Putamen (tissue), 1 donor: Measurements from ENCODE around the gene MTHFS.
"Not testable (repeated sequence)": the region's sequence is repeated elsewhere in the genome, so short reads cannot be mapped to it uniquely, and the experiment has no call there.

Experiments used
- DNase-seq: peaks from one replicate; pipeline ENCODE4 v3.0.0-alpha.2; 2016; ENCODE audit warnings: low spot score

Gene MTHFS

DNA sequence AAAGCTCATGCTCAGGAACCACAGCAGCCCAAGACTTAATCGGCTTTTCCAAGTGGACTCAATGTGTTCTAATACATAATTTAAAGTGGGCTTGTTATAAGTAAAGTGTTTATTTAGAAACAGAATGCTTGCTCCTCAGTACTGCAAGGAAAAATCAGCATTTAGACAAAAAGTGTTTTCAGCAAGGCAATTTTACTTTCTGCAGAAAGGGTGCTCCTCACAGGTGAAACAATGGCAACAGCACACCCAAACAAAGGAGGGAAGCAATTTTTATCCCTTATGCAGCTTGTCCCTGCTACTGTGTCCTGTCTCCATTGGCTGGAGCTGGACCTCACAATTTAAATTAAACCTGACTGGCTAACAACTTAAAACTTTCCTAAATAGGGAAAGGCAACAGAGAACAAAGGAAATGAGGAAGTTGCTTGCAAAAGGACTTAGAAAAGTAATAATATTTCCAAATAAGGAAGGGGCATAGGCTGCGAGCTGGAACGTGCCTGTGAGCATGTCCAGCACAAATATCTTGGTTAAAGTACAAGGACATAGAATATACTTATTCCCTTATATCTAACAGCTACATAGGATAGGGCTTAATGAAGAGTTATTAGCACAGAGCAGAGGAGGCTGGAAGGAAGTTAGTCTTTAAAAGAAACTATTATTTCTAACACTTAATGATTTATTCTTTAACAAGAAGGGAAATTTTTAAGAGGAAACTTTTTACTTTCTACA, 19.1 kb upstream of the MTHFS start:
- not testable (repeated sequence) for DNase-seq

DNA sequence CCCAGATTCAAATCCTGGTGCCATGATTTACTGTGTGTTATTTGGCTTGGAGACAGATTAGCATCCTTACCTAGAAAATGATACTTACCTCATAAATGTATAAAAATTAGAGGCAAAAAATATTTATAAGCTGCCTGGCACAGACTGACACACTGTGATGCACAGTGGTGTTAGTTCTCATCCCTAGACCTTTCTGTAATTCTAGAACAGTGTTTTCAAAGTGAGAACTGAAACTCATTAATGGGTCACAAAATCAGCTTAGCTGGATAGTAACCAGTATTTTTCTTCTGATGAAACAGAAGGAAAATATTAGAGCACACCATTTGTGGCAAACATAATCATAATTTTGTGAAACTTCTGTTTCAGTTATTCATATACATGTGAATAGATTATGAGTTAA, 17.9 kb upstream of the MTHFS start:
- no peak for DNase-seq

DNA sequence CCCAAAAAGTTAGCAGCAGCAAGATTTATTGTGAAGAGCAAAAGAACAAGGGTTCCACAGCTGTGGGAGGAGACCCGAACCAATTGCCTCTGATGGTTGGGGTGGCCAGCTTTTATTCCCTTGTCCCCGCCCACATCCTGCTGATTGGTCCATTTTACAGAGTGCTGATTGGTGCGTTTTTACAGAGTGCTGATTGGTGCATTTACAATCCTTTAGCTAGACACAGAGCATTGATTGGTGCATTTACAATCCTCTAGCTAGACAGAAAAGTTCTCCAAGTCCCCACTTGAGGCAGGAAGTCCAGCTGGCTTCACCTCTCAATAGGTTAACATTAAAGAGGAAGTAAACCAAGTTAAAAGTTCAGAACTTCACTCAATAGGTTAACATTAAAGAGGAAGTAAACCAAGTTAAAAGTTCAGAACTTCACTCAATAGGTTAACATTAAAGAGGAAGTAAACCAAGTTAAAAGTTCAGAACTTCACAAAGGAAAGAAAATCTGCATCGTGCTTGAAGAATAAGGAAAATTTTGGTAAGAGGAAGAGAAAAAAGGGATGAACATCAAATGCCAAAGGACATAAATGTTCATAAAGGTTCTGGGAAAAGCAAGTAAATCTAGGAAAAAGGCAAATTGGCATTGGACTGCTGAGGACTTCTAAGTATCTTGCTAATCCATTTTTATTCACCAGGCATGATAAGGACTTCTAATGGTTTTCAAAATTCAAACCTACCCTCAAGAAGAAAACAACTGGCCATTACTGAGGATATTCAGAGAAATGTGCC, 12.9 kb upstream of the MTHFS start:
- not testable (repeated sequence) for DNase-seq

DNA sequence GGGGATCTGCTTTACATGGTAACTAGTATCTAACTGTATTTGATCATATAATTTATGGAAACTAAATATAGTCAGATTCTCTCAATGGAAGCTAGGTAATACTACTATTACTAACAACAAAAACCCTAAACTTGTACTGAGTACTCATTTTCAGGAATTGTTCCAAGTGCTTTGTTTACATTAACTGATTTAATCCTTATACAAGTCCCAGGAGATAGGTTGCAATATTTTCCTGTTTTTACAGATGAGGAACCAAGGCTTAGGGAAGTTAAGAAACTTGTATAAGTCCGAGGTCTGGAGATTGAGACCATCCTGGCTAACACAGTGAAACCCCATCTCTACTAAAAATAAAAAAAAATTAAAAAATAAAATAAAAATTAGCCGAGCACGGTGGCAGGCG, 7.5 kb upstream of the MTHFS start:
- no peak for DNase-seq

DNA sequence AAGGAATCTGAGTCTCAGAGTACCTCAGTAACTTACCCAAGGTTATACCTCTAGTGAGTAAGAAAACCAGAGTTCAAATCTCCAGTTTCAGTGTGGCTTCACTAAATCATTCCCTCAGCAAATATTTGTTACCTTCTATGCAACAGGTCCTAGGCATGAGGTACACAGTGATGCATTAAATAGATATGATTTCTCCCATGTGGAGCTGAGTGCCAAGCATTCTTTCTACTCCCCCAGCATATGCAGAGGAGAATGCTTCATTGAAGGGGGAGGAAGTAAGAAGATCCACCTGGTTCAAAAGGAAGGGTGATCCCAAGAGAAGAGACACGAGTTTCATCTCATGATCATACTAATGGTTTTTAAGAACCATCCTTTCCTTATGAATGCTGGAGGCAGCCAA, 6.8 kb upstream of the MTHFS start:
- DNase-seq: no peak

DNA sequence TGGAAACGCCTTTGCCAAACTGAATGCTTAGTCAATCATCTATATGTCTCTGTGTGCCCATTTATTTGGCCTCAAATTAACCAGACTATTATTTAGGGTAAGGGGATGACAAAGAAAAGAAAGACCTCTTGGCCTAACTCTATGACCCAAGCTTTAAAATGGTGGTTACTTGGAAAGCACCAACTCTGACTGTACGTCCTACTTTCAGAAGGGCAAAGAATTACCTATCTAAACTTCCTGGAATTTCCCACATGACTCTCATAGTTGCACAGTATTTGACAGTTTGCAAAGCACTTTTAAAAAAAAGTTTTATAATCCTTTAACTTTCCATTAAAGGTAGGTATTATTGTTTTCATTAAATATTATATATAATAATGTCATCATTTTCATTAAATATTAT, 6.3 kb upstream of the MTHFS start:
- DNase-seq: no peak

DNA sequence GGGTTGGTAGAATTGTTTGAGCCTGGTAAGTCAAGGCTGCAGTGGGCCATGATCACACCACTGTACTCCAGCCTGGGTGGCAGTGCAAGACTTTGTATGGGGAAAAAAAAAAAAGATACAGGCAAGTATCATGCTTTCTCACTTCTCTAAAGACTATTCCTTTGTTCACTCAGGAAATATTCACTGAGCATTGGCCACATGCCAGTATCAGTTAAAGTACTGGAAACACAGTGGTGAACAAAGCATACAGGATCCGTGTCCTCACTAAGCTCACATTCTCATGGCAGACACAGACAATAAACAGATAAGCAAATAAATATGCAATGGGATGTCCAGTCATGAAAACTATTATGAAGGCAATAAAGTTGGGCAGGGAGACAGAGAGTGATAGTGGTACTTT, 5.1 kb upstream of the MTHFS start:
- no peak for DNase-seq

DNA sequence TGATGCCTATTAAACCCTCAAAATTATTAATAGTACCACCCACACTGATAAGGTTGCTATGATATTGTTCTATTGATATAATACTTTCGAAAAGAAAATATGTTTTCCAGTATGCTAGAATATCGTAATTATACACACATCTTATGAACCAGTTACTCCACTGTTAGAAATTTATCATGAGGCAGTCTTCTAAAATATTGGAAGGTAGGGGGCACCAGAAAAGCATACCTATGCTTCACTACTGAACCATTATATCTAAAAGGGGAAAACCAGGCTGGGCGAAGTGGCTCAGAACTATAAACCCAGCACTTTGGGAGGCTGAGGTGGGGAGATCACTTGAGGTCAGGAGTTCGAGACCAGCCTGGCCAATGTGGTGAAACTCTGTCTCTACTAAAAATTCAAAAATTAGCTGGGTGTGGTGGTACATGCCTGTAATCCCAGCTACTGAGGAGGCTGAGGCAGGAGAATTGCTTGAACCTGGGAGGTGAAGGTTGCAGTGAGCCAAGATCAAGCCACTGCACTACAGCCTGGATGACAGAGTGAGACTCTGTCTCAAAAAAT, 4.1 kb upstream of the MTHFS start:
- not testable (repeated sequence) for DNase-seq

DNA sequence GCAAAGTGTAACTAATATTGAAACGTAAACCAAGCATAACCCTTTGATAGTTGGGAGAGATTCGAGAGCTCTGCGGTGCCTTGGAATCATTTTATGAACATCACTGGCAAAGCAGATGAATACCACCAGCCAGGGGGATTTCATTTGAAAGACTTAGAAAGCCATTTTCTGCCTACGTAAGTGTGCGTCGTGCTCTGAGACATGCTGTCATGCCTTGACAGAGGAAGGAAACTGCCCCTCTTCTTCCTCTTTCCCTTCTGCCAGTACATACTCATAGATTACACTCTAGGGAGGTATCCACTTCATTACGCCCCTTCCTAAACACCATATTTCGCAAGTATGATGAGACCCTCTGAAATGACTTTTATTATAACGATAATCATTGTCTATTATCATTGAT, 3.3 kb upstream of the MTHFS start:
- no peak for DNase-seq

DNA sequence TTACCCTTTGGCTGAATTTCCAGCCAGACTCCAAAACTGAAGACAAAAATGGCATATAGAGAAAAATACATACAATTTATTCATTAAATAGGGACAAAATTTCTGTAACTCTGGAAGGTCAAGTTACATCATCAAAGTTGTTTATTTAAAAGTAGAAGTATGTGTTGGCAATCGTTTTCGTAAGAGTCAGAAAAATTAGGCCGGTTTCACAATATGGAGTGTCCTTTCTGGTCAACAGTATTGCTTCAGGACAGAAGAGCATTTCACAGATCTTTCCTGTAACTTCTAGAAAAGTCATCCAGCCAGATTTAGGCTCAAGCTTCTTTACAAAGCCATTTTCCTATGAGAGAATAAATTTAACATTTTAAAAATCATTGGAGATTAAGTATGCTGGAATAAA, 2.0 kb upstream of the MTHFS start:
- DNase-seq: not testable (repeated sequence)

DNA sequence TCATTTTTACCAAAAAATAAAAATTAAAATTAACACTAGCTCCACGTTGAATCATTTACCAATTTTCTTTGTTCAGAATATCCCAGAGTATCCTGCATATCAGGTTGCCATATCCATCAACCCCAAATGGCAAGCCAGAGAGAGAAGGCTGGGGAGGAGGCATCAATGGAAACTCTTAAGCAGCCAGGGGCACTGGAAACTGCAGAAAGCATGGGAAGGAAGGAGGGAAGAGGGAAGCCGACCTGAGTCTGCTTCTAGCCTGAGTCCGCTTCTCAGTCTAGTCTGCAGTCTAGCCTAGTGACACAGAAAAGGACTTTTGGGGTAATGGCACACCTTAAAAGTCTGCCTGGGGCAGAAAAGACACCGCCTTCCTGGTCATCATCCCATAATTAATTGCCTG, 1.6 kb upstream of the MTHFS start:
- DNase-seq: no peak

DNA sequence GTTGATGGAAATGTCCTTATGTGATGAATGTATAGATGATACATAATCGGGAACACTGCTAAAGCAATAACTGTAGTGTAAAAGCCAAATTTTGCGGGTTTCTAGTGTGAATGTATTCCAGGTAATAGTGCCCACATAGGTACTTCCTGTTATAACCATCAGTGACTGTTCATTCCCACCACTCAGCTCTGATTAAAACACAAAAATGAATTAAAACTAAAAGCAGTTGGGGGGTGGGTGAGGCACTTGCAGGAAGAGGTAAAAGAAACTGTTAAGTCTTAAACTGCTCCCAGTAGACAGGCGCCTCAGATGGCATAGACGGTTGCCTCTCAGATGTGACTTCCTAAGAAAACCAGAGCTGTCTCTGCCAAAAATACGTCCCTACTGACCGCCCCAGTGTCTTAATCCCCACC, 893 bp upstream of the MTHFS start:
- no peak for DNase-seq

DNA sequence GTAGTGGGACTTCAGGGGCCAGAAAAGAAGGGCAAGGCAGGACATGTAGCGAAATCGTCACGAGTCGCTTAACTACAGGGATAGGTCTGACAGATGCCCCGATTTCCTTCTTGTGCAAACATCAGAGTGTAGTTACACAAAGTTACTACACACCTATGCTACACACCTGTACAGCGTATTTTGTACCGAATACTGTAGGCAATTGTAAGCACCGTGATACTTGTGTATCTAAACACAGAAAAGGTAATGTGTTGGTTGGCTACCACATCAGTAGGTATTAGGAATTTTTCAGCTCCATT, 515 bp upstream of the MTHFS start:
- DNase-seq: no peak

DNA sequence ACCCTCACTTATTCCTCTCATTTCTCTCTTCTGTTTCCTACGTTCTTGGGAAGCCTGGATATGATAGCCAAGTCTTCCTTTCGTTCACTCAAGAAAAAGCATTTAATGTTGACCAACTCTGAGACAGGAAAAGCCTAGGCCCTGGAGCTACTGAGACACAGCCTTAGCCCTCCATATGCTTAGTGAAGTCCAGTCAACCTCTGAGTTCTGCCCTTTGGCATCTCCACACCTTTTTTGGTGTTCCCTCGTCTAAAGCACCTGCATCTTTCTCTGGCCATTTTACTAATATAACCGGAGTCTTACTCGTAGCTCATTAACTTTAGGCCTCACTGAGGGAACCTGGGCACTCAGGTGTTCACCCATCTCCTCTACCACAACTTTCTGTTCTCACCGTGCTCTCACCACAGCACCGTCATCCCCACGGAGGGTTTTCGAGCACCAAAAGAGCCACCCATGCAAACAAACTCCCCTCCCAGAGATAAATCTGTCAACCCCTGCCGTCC, 632 bp downstream of the MTHFS start:
- DNase-seq: no peak

DNA sequence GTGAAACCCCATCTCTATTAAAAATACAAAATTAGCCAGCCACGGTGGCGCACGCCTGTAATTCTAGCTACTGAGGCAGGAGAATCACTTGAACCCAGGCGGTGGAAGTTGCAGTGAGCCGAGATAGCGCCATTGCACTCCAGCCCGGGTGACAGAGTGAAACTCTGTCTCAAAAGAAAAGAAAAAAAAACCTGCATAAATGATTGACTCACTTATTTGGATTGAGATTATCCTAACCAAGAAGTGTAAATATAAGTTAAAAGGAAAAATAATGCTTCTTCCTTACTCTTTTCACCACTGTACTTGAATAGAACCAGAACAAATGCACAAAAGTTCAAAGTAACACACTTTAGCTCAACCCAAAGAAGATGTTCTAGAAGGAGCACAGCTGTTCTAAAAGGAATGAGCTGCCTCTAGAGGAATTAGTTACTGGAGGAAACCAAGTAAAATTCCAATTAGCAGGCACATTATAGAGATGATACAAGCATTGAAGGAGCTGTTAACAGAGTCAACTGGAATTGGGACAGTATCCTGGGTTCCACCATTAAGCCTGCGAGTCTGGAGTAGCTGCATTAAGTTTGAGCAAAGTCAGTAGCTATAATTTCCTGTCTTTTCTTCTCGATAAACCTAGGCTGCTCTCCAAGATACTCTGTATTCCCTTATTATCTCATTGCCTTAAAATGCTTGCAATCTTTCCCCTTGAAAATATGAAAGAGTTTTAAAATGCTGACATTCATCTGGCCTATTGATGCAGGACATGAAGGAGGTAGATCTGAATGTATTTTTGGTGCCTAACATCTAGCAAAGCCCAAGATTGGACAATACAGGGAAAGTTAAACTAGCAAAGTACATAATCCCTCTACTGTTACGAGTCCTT, 9.5 kb downstream of the MTHFS start:
- no peak for DNase-seq

DNA sequence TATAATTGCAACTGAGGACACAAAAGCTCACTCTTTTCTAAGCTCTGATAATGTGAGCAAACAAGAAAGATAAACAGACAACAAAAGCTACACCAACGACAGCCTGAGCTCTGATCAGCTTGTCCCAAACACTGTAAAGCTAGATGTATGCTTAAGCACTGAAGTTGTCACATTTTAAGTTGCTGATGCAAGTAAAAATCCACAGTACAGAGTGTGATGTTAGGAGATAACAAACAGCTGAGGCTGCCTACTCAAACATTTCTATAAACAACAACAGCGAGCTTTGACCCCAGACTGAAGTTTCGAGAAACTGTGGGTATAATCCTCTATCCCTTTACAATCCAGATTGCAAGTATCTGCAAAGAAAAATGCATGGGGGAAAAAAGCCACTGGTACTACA, 10.7 kb downstream of the MTHFS start:
- DNase-seq: no peak

DNA sequence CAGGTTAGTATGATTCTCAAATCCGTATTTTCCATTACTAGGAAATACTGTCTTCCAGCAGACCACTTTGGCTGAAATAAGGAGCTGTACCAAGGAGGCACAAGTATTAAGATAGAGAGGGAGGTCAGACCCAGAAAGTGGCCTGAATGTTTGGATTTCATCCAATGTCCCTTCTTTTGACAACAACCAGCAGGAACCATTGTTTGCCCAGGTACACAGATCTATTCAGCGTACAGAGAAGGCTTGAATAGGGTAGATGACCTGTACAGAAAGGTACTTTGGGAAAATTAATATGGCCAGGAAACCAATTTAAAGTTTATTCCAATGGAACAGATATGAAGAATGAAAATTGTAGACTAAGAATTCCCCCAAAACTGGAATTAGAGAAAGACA, 12.6 kb downstream of the MTHFS start:
- DNase-seq: no peak

DNA sequence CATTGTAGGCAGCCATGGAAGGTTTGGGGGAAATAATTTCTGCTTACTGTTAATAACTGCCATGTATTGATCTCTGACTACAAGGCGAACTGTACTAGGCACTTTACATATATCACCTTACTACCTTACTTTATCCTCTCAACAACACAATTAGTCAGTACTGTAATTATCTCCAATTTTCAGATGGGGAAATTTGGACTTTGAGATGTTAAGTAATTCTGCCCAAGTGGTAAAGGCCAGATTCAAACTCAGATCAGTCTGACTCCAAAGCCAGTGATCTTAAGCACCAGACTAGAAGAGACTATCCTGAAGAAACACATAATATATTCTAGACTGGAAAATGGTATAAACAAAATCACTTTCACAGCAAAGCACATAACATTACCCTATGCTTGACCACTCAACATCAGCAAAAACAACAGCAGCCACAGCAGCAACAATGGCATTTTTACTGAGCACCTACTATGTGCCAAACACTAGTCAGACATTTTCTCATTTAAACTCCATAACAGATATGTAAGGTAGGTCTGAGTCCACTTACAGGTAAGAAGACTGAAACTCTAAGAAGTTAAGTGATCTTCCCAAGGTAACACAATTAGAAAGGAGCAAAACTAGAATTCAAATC, 13.1 kb downstream of the MTHFS start:
- no peak for DNase-seq

DNA sequence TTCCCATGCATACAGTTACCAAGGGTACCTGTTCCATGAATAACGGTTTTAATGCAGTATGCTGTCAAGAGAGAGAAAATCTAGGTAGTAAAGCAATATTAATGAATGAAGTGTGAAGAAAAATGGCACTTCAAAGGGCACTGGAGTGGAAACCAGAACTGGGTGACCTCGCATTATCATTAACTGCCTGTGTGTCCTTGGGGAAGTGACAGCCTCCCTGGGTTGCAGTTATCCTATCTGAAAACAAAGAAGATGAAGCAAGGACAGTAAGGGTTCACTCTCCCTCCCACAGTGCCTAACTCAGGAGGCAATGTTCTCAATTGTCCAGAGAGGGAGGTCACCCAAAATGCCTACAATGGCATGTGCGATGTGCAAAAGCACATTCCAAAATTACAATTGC, 15.1 kb downstream of the MTHFS start:
- no peak for DNase-seq

DNA sequence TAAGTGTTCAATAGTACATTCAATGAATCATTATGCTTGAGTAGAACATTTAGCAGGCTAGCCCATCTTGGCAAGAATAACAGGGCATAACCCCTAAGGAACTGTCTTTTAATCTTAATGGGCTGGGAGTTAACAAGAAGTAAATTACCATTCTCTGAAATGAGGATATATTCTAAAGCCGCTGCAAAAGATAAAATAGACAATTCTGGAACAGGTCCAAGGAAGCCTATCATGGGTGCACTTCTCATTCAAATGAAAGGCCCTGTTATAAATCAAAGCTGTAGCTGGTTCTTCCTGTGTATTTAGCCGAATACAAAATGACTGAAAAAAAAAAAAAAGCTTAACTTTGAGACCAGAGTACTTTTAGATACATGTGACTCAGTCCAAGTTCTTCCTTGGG, 15.6 kb downstream of the MTHFS start:
- DNase-seq: no peak

DNA sequence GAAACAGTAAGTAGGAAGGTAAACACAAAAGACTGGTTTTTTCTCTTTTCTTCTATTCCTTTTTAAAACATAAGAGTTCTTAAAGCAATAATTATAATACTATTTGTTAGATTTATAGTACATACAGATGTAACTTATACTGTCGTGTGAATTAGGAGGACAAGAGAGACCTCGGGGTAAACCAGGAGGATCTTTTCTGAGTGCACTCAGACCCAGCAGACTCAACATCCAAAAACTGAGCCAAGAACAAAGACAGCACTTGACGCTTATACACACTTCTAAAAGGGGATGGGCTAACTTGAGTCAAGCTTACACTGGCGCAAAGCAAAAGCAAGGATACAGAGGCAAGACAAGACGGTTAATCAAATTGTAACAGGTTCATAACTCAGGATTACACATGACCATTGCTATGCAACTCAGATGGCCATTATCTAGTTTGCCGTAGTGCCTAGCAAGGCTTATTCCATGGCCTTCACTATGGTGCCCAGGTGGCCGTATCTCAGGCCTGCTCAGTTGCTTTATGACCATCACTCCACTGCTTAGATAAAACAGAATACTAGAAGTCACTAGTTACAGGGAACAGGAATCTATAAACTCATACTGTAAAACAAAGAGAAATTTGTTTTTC, 18.6 kb downstream of the MTHFS start:
- no peak for DNase-seq

DNA sequence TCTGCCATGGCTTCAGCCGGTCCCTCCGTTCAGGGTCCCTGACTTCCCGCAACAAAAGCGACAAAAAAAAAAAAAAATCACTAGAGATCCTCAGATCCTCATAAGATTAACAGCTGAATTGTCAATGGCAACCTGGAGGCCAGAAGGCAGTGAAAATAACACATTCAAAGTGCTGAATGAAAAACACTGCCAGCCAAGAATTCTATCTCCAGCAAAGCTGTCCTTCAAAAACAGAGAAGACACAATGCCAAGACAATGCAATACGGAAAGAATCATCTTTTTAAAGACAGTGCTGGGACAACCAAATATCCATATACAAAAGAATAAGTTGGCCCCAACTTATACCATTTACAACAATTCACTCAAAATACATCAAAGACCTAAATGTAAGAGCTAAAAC, 21.6 kb downstream of the MTHFS start:
- no peak for DNase-seq
